A673 (cell line): ENCODE measurements around the gene GRIA1. TPM values are rescaled to one million over a fixed set of nuclear protein-coding genes. Genes with fewer than 3 reads are reported as not detected.

Source experiments
- BruUV-seq: library from RNA; stranded (reverse); fragments of 400-500 nt; replicated peaks from 2 replicates; lab custom pipeline; 2021; lab: Mats Ljungman, UMichigan
- CTCF ChIA-PET: fragments of 300-600 bp; sonication (Branson Sonifier 250); formaldehyde crosslinking; loops from one replicate; lab custom pipeline; 2022; ENCODE audit warnings: antibody characterized with exemption; lab: Charles Lee
- POLR2A ChIA-PET: fragments of 300-600 bp; sonication (Branson Sonifier 250); formaldehyde crosslinking; loops from one replicate; lab custom pipeline; 2022; ENCODE audit warnings: antibody characterized with exemption; ENCODE audit not compliant: low non-redundant PET; lab: Charles Lee
- DNase-seq: peaks from one replicate; pipeline ENCODE4 v3.0.0-alpha.2; 2015; ENCODE audit warnings: low spot score
- H3K27ac ChIP-seq: fragments of 200-600 bp; sonication (generic); 2 replicates; pipeline ENCODE4 v1.5.1; 2016; ENCODE audit warnings: mixed run types, low read depth, mild to moderate bottlenecking, mixed read lengths, antibody characterized with exemption, low read length; ENCODE audit not compliant: poor library complexity, severe bottlenecking
- H3K27me3 ChIP-seq: fragments of 200-600 bp; sonication (generic); replicated peaks from 2 replicates; pipeline ENCODE4 v1.6.1; 2017; ENCODE audit warnings: mixed run types, low read depth, mild to moderate bottlenecking, mixed read lengths, antibody characterized with exemption, low read length; ENCODE audit not compliant: insufficient read depth, poor library complexity
- H3K36me3 ChIP-seq: fragments of 200-600 bp; sonication (generic); 2 replicates; pipeline ENCODE4 v1.6.1; 2016; ENCODE audit warnings: mixed run types, mild to moderate bottlenecking, mixed read lengths, antibody characterized with exemption, low read length; ENCODE audit not compliant: insufficient read depth, poor library complexity, severe bottlenecking
- H3K4me1 ChIP-seq: fragments of 200-600 bp; sonication (generic); 2 replicates; pipeline ENCODE4 v1.6.1; 2017; ENCODE audit warnings: mixed run types, mild to moderate bottlenecking, mixed read lengths, antibody characterized with exemption, low read length; ENCODE audit not compliant: insufficient read depth, poor library complexity, severe bottlenecking
- H3K4me3 ChIP-seq: fragments of 200-600 bp; sonication (generic); 2 replicates; pipeline ENCODE4 v1.5.1; 2016; ENCODE audit warnings: low read depth, mixed run types, mild to moderate bottlenecking, mixed read lengths, low read length; ENCODE audit not compliant: poor library complexity, severe bottlenecking
- H3K9me3 ChIP-seq: fragments of 200-600 bp; sonication (generic); 2 replicates; pipeline ENCODE4 v1.6.1; 2016; ENCODE audit warnings: mixed run types, low read depth, mild to moderate bottlenecking, mixed read lengths, antibody characterized with exemption, low read length; ENCODE audit not compliant: poor library complexity, severe bottlenecking
- EZH2 ChIP-seq: fragments of 200-600 bp; sonication (generic); IDR thresholded peaks from 2 replicates; pipeline ENCODE4 v1.6.1; 2017; ENCODE audit warnings: borderline replicate concordance, low read depth, mild to moderate bottlenecking, mixed read lengths, antibody characterized with exemption, low read length; ENCODE audit not compliant: poor library complexity, severe bottlenecking
- intact Hi-C: fragments of 100-400 bp; cut with micrococcal nuclease; formaldehyde crosslinking; loops from one replicate; pipeline ENCODE4 v1.10.0; 2022; ENCODE audit not compliant: unreplicated experiment
- total RNA-seq: library from RNA; stranded (reverse); gene quantifications from 2 replicates; pipeline ENCODE4 v1.2.3, GENCODE V29; 2021
- TF ChIP-seq, protein P1 (sequence below): fragments of 300-800, 200-600 bp; sonication (generic); conservative IDR thresholded peaks from 2 replicates; pipeline ENCODE4 v1.5.1; 2017; ENCODE audit warnings: low read depth, mild to moderate bottlenecking, antibody characterized with exemption, low read length, moderate library complexity, mixed read lengths

GRIA1 gene
- total RNA-seq, 1 experiment from 2014 or later: 0.69 TPM

DNA sequence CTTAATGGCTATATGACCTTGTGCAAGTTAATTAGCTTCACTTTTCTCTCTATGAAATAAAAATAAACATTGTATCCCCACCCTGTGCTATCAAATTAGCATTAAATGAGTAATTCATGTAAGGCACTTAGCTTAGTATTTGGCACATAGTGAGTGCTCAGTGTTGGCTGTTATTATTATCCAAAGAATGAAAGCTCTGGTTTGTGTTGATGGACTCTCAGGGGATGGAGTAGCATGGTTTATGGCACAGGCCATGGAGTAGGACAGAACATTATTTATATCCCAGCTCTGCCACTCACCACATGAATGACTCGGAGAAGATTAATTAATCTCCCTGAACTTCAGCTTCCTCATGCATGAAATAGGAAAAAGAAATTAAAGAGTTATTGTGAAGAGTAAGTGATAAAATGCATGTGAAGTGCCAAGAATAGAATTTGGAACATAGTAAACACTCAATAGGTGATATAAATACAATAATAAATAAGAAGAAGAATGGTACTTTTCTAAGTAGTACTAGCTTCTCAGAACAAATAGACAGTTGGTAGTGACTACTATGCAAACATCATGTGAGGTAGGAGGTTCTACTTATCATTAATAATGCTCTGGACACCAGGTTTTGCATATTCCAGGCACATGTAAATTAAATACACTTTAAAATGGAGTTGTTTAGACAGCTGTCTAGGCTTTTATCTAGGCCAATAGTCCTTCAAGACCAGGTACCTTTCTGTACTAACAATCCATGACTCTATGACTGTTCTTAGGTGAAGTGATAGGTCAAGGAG, 146.4 kb downstream of the GRIA1 start:
- no peak for DNase-seq
- intact Hi-C loops: no loop called here
- Histone ChIP-seq H3K9me3 (no peaks in the 10 kb centered on the region), H3K36me3 (no peaks in the 10 kb centered on the region), H3K27ac (no peak overlapping the region), H3K4me1 (no peaks in the 10 kb centered on the region), H3K4me3 (no peak overlapping the region), H3K27me3 (no peaks in the 10 kb centered on the region)
- ChIA-PET CTCF (no interaction called here), POLR2A (no interaction called here)
- no TSS peak for BruUV-seq
- TF ChIP-seq, protein P1, sequence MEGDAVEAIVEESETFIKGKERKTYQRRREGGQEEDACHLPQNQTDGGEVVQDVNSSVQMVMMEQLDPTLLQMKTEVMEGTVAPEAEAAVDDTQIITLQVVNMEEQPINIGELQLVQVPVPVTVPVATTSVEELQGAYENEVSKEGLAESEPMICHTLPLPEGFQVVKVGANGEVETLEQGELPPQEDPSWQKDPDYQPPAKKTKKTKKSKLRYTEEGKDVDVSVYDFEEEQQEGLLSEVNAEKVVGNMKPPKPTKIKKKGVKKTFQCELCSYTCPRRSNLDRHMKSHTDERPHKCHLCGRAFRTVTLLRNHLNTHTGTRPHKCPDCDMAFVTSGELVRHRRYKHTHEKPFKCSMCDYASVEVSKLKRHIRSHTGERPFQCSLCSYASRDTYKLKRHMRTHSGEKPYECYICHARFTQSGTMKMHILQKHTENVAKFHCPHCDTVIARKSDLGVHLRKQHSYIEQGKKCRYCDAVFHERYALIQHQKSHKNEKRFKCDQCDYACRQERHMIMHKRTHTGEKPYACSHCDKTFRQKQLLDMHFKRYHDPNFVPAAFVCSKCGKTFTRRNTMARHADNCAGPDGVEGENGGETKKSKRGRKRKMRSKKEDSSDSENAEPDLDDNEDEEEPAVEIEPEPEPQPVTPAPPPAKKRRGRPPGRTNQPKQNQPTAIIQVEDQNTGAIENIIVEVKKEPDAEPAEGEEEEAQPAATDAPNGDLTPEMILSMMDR: no peak
- TF ChIP-seq EZH2: no peak

DNA sequence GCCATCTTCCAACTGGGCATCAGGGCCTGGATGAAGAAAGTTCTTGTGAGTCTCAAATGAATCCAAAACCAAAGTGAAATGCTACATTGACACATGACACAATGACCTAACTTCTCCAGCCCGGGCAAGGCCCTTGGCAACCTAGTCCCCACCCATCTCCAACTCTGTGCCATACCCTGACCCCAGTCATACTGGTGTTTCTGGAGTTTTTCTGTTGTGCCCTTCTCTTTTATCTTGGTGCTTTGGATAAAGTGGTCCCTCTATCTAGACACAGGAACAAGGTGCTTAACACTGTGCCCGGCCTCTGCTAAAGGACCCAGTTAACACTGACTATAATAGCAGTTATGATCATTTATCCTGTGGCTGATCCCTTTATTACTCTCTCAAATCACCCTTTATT, 149.8 kb downstream of the GRIA1 start:
- Histone ChIP-seq H3K27ac (no peak overlapping the region), H3K27me3 (no peaks in the 10 kb centered on the region), H3K4me1 (no peaks in the 10 kb centered on the region), H3K4me3 (no peak overlapping the region), H3K9me3 (no peaks in the 10 kb centered on the region), H3K36me3 (no peaks in the 10 kb centered on the region)
- DNase-seq: no peak
- CTCF ChIA-PET: no interaction called here
- TF ChIP-seq, protein P1: no peak
- no peak for TF ChIP-seq EZH2
- intact Hi-C loops: no loop called here
- BruUV-seq: no TSS peak
- POLR2A ChIA-PET: no interaction called here

DNA sequence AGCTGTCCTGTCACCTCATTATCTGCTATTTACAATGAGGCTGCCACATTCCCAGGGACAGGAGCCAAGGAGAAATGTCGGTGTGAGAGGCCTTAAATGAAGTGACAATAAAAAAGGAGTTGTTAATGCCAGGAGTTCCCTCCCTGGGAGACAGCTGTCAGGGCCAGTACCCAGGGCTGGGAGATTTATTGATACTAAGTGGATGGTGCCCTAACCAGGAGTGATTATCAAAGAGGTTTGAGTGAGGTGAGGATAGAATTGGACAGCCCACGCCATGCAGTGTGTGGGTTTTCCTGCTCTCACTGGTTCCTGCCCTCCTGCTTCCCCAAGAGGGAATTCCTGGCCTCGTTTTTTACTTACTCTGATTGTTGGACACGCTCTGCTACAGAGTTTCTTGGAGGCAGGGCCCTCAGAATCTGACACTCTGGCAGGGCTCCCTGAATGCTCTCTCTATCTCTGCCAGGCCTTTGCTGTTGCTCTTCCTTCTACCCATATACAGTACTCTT, 150.8 kb downstream of the GRIA1 start:
- Histone ChIP-seq H3K27ac (no peak overlapping the region), H3K9me3 (no peaks in the 10 kb centered on the region), H3K4me1 (no peaks in the 10 kb centered on the region), H3K36me3 (no peaks in the 10 kb centered on the region), H3K27me3 (no peaks in the 10 kb centered on the region), H3K4me3 (no peak overlapping the region)
- CTCF ChIA-PET: no interaction called here
- no peak for DNase-seq
- BruUV-seq: no TSS peak
- POLR2A ChIA-PET: no interaction called here
- no peak for TF ChIP-seq EZH2
- TF ChIP-seq, protein P1: no peak
- intact Hi-C loops: no loop called here
